Mucosa of stomach (tissue), 1 donor: ENCODE results near the gene TMEM190.

ENCODE experiments used
- H3K27me3 ChIP-seq: one replicate; pipeline ENCODE4 v1.7.0; 2013; ENCODE audit warnings: mild to moderate bottlenecking, low read length; ENCODE audit not compliant: control insufficient read depth, insufficient read depth
- H3K36me3 ChIP-seq: one replicate; pipeline ENCODE4 v1.7.0; 2013; ENCODE audit warnings: low read length; ENCODE audit not compliant: control insufficient read depth, insufficient read depth
- H3K4me1 ChIP-seq: one replicate; pipeline ENCODE4 v1.7.0; 2013; ENCODE audit warnings: mild to moderate bottlenecking, low read length; ENCODE audit not compliant: control insufficient read depth, insufficient read depth
- H3K4me3 ChIP-seq: one replicate; pipeline ENCODE4 v1.7.0; 2013; ENCODE audit warnings: low read length
- H3K9ac ChIP-seq: one replicate; pipeline ENCODE4 v1.7.0; 2013; ENCODE audit warnings: mild to moderate bottlenecking, low read length, moderate library complexity
- H3K9me3 ChIP-seq: one replicate; pipeline ENCODE4 v1.7.0; 2013; ENCODE audit warnings: mild to moderate bottlenecking, low read length, moderate library complexity; ENCODE audit not compliant: control insufficient read depth
- donor health status: Pancreatic carcinoma.

TMEM190 gene

GRCh38 chr19:55345101-55345817, 31.4 kb upstream of the TMEM190 start:
- Histone ChIP-seq H3K36me3 (no peaks in the 10 kb centered on the region), H3K4me1 (peaks cover 16% of the 10 kb centered on the region), H3K9me3 (no peaks in the 10 kb centered on the region), H3K27me3 (peaks cover under 1% of the 10 kb centered on the region), H3K4me3 (no peak overlapping the region), H3K9ac (no peak overlapping the region)

- peaks cover 8% of the 10 kb centered on the region for H3K27me3 ChIP-seq
- H3K36me3 ChIP-seq = no peaks in the 10 kb centered on the region
- H3K9me3 ChIP-seq = no peaks in the 10 kb centered on the region
- no peak overlapping the region for H3K9ac ChIP-seq
- no peak overlapping the region for H3K4me3 ChIP-seq
- peaks cover 16% of the 10 kb centered on the region for H3K4me1 ChIP-seq
Measured at GRCh38 chr19:55345818-55346724, 30.6 kb upstream of the TMEM190 start.

GRCh38 chr19:55346725-55347441, 29.7 kb upstream of the TMEM190 start:
- Histone ChIP-seq H3K4me1 (peaks cover 16% of the 10 kb centered on the region), H3K4me3 (no peak overlapping the region), H3K36me3 (no peaks in the 10 kb centered on the region), H3K9me3 (no peaks in the 10 kb centered on the region), H3K9ac (no peak overlapping the region), H3K27me3 (peaks cover 16% of the 10 kb centered on the region)

GRCh38 chr19:55347442-55348009, 29.1 kb upstream of the TMEM190 start:
- Histone ChIP-seq H3K27me3 (peaks cover 22% of the 10 kb centered on the region), H3K4me3 (no peak overlapping the region), H3K4me1 (peaks cover 21% of the 10 kb centered on the region), H3K9ac (no peak overlapping the region), H3K9me3 (no peaks in the 10 kb centered on the region), H3K36me3 (no peaks in the 10 kb centered on the region)

- H3K4me3 ChIP-seq = no peak overlapping the region
- H3K9ac ChIP-seq = no peak overlapping the region
- H3K4me1 ChIP-seq = peaks cover 28% of the 10 kb centered on the region
- no peaks in the 10 kb centered on the region for H3K36me3 ChIP-seq
- peaks cover 32% of the 10 kb centered on the region for H3K27me3 ChIP-seq
- H3K9me3 ChIP-seq = no peaks in the 10 kb centered on the region
Measured at GRCh38 chr19:55348317-55349034, 28.1 kb upstream of the TMEM190 start.

- Histone ChIP-seq H3K9me3 (no peaks in the 10 kb centered on the region), H3K27me3 (peaks cover 49% of the 10 kb centered on the region), H3K9ac (no peak overlapping the region), H3K4me1 (peaks cover 26% of the 10 kb centered on the region), H3K4me3 (no peak overlapping the region), H3K36me3 (no peaks in the 10 kb centered on the region)
Measured at GRCh38 chr19:55350620-55351315, 25.9 kb upstream of the TMEM190 start.

GRCh38 chr19:55352040-55352439, 24.6 kb upstream of the TMEM190 start:
- Histone ChIP-seq H3K9ac (no peak overlapping the region), H3K4me1 (peaks cover 23% of the 10 kb centered on the region), H3K36me3 (no peaks in the 10 kb centered on the region), H3K9me3 (no peaks in the 10 kb centered on the region), H3K27me3 (peaks cover 49% of the 10 kb centered on the region), H3K4me3 (no peak overlapping the region)

GRCh38 chr19:55352549-55353145, 24.0 kb upstream of the TMEM190 start:
- no peak overlapping the region for H3K4me3 ChIP-seq
- no peaks in the 10 kb centered on the region for H3K9me3 ChIP-seq
- no peaks in the 10 kb centered on the region for H3K36me3 ChIP-seq
- no peak overlapping the region for H3K9ac ChIP-seq
- H3K4me1 ChIP-seq = peaks cover 23% of the 10 kb centered on the region
- H3K27me3 ChIP-seq = peaks cover 49% of the 10 kb centered on the region

- Histone ChIP-seq H3K27me3 (peaks cover 49% of the 10 kb centered on the region), H3K9ac (no peak overlapping the region), H3K4me3 (no peak overlapping the region)
Measured at GRCh38 chr19:55353356-55353802, 23.2 kb upstream of the TMEM190 start.

GRCh38 chr19:55353803-55354697, 22.6 kb upstream of the TMEM190 start:
- Histone ChIP-seq H3K36me3 (no peaks in the 10 kb centered on the region), H3K27me3 (peaks cover 49% of the 10 kb centered on the region), H3K4me3 (no peak overlapping the region), H3K9me3 (no peaks in the 10 kb centered on the region), H3K9ac (no peak overlapping the region), H3K4me1 (peaks cover 23% of the 10 kb centered on the region)

More at GRCh38 chr19:55353356-55353802, 23.2 kb upstream of the TMEM190 start:
- Histone ChIP-seq H3K36me3 (no peaks in the 10 kb centered on the region), H3K9me3 (no peaks in the 10 kb centered on the region), H3K4me1 (peaks cover 23% of the 10 kb centered on the region)
